ENCODE data around the gene GRAP2.

DNA sequence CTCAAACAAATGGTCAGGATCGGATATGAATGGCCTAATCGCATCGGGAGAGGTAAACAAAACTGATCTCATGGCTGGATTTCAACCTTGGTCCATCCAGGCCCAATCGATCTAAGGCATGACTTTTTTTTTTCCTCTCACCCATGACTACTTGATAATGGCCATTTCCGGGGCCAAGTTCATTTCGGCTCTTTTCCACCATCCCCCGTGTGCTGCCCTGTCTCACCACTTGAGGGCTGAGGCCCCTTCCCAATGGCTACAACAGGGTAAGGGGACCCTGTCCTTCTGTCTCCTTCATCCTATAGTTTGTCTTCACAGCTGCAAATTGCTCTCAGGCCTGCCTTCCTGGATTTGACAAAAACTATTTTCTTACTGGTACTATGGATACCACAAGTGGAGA, 26.7 kb downstream of the GRAP2 start:
- TF ChIP-seq EP300 (IDR thresholded peaks at IDR 0.05) (no peak), POLR2A (IDR thresholded peaks at IDR 0.05) (no peak)
- TF ChIP-seq, protein P1, sequence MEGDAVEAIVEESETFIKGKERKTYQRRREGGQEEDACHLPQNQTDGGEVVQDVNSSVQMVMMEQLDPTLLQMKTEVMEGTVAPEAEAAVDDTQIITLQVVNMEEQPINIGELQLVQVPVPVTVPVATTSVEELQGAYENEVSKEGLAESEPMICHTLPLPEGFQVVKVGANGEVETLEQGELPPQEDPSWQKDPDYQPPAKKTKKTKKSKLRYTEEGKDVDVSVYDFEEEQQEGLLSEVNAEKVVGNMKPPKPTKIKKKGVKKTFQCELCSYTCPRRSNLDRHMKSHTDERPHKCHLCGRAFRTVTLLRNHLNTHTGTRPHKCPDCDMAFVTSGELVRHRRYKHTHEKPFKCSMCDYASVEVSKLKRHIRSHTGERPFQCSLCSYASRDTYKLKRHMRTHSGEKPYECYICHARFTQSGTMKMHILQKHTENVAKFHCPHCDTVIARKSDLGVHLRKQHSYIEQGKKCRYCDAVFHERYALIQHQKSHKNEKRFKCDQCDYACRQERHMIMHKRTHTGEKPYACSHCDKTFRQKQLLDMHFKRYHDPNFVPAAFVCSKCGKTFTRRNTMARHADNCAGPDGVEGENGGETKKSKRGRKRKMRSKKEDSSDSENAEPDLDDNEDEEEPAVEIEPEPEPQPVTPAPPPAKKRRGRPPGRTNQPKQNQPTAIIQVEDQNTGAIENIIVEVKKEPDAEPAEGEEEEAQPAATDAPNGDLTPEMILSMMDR (IDR thresholded peaks at IDR 0.05), result no peak

Data from gastroesophageal sphincter (tissue), 3 donors.